ENCODE measurements around the gene DCTN1. TPM values are rescaled to one million over a fixed set of nuclear protein-coding genes. Genes with fewer than 3 reads are reported as not detected.

DCTN1 gene
- total RNA-seq (2014; rRNA removed; shearing (Covaris generic); ENCODE audit: low replicate concordance): 95.0 and 96.4 TPM in 2 replicates

DNA sequence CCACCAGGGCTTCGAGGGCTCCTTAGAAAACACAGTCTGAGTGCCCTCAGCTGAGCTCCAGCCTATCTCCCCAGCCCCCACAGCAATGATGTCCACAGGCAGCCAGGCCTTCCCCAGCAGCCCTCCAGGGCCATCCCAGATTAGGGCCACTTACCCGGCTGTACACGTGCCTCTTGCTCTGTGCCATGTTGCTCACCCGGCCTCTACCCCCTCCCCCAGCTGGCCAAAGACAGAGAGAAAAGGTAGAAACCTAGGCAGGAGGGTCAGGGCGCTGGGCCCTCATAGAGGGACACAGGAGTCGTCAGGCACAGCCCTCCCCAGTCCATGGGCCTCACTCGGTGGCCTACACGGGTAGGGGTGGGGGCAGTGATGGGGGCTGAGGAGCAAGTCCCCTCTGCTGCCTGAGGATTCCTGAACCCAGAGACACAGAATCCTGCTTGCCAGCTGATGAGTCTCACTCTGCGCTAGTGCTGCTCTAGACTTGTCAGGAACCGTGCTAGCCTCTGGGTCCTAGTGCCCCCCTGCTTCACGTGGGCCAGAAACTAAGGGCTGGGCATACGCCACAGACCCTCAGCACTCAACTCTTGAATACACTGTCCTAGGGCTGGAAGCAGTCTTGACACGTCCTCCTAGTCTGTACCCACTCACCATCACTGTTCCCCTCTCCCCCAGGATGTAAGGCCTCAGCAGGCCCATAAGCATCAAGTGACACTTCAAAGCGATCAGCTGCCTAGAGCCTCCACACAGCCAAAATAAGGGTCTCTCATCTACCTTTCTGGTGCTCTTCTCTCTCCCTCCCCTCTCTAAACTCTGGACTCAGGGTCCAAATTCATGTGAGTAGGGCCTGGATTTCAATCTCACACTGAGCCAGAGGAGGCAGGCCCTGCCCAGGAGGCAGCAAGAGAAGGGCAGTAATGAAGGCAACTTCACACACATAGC, at the start of gene DCTN1:
TSS of gene DCTN1 (minus strand) at position 461 of the 939 bp plus-strand sequence. CDS start at position 187, 274 bp downstream.
- Histone ChIP-seq H3K27me3 (ENCODE audit: low read length) (no peaks in the 10 kb centered on the region), H3K9me2 (replicated peaks; ENCODE audit: insufficient read depth, low read length) (no peaks in the 10 kb centered on the region), H3K9ac (ENCODE audit: low read length) (no peak within 1 kb of the TSS), H3K27ac (ENCODE audit: low read length) (no peak within 1 kb of the TSS), H4K20me1 (ENCODE audit: insufficient read depth, low read depth, low read length) (peaks cover 3% of the 10 kb centered on the region; the same call in 1 of the 2 replicates), H3K9me3 (ENCODE audit: low read length) (no peaks in the 10 kb centered on the region), H3K4me3 (ENCODE audit: low read length) (no peak within 1 kb of the TSS), H2AFZ (ENCODE audit: low read length) (no peak within 1 kb of the TSS), H3K4me2 (ENCODE audit: low read depth, low read length, poor library complexity, severe bottlenecking) (no peak within 1 kb of the TSS), H3K36me3 (ENCODE audit: insufficient read depth, low read length) (peaks cover 20% of the 10 kb centered on the region; the same call in 1 of the 2 replicates), H3K4me1 (ENCODE audit: low read length) (peaks cover 9% of the 10 kb centered on the region; the same call in 1 of the 2 replicates), H3K79me2 (ENCODE audit: low read length) (peaks cover 66% of the 10 kb centered on the region)
- DNase-seq: peak; percentile 55

DNA sequence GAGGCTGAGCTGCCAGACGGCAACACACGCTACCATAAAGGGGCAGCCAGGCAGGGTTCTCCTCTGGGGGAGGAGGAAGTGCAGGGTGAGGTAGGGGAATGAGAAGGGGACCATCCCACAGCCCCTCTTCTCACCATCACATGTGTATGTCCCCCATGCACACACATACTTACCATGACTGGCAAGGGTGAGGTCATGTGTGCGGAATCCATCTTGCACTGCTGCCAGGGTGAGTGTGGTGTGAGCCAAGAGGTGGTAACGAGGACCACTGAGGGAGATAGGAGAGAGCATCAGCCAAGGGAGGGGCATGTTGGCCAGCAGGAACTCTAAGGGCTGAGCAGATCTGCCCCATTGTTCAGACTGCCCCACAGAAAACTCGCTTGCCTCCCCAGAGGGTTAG, 48.6 kb upstream of the DCTN1 start:
- Histone ChIP-seq H3K9ac (ENCODE audit: low read length) (no peak overlapping the region), H3K27me3 (ENCODE audit: low read length) (no peaks in the 10 kb centered on the region), H3K9me2 (replicated peaks; ENCODE audit: insufficient read depth, low read length) (no peaks in the 10 kb centered on the region), H2AFZ (ENCODE audit: low read length) (no peak overlapping the region), H3K36me3 (ENCODE audit: insufficient read depth, low read length) (peaks cover 15% of the 10 kb centered on the region), H4K20me1 (ENCODE audit: insufficient read depth, low read depth, low read length) (no peaks in the 10 kb centered on the region), H3K4me3 (ENCODE audit: low read length) (no peak overlapping the region), H3K27ac (ENCODE audit: low read length) (no peak overlapping the region), H3K4me1 (ENCODE audit: low read length) (peaks cover 9% of the 10 kb centered on the region), H3K79me2 (ENCODE audit: low read length) (peaks cover under 1% of the 10 kb centered on the region; the same call in 1 of the 2 replicates), H3K4me2 (ENCODE audit: low read depth, low read length, poor library complexity, severe bottlenecking) (no peak overlapping the region), H3K9me3 (ENCODE audit: low read length) (no peaks in the 10 kb centered on the region)
- DNase-seq: no peak

DNA sequence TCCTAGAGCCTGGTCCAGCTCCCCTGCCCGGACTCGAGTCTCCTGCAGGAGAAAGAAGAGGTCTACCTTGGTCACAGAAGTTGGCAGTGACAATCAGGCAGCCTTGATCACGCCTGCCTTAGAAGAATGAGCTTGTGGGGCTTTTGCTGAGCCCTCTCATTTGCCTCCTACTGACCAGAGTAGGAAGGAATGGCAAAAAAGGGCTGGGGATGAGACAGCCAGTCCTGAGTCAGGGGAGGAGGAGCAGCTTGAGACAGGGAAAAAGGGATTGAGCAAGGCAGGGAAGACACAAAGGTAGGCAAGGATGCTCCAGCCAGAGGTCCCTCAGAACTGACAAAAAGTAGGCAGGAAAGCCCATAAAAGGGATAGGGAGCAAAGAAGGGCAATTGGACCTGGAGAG, 47.4 kb upstream of the DCTN1 start:
- Histone ChIP-seq H3K27me3 (ENCODE audit: low read length) (no peaks in the 10 kb centered on the region), H3K4me3 (ENCODE audit: low read length) (no peak overlapping the region), H3K9me3 (ENCODE audit: low read length) (no peaks in the 10 kb centered on the region), H3K9me2 (replicated peaks; ENCODE audit: insufficient read depth, low read length) (no peaks in the 10 kb centered on the region), H3K4me2 (ENCODE audit: low read depth, low read length, poor library complexity, severe bottlenecking) (no peak overlapping the region), H3K79me2 (ENCODE audit: low read length) (peaks cover 11% of the 10 kb centered on the region), H3K4me1 (ENCODE audit: low read length) (peaks cover 20% of the 10 kb centered on the region), H3K36me3 (ENCODE audit: insufficient read depth, low read length) (peaks cover 15% of the 10 kb centered on the region), H4K20me1 (ENCODE audit: insufficient read depth, low read depth, low read length) (no peaks in the 10 kb centered on the region), H3K9ac (ENCODE audit: low read length) (no peak overlapping the region), H2AFZ (ENCODE audit: low read length) (no peak overlapping the region), H3K27ac (ENCODE audit: low read length) (no peak overlapping the region)
- DNase-seq: no peak

DNA sequence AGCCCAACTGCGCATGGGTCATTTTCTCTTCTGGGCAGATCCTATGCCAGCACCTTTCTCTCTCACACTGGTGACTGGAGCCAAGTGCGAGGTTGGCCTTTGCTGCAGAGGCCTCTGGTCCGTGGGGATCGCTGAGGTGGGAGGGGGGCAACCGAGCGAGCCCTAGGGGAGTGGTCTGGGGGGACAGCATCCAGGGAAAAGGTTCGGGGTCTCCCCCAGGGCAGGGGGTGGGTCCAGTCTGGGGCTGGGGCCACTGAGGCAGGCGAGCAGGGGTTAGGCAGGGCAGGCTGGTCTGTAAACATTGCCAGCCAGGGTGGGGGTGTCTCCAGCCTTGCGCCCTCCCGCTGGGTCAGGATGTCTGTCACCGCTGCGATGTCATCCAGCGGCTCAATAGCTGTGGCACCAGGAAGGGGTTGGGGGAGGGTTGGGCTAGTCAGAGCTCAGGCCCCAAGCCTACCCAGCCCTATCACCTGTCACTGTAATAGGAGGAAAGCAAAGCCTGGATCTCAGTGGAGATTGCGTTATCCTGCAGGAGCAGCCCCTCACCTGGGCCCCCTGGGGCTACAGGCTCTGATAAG, 46.2 kb upstream of the DCTN1 start:
- Histone ChIP-seq H3K79me2 (ENCODE audit: low read length) (peaks cover 19% of the 10 kb centered on the region), H3K9me2 (replicated peaks; ENCODE audit: insufficient read depth, low read length) (no peaks in the 10 kb centered on the region), H3K9ac (ENCODE audit: low read length) (no peak overlapping the region)

DNA sequence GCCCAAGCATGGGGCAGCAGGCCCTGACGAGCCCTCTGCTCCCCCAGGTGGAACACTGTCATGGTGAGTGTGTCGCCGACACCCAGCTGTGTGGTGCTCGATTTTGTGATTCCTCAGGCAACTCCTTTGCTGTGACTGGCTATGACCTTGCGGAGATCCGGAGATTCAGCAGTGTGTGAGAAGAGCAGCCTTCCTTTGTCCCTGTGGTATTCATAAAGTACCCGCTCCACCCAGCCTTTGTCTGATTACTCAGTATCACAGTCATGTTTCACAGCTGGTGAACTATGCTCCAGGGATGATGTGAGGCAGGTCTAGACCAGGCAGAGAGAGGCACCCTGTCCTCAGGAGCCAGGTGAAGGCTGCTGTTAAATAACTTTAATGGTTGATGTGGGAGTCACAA, 45.4 kb upstream of the DCTN1 start:
- no peak for DNase-seq
- Histone ChIP-seq H4K20me1 (ENCODE audit: insufficient read depth, low read depth, low read length) (no peaks in the 10 kb centered on the region), H3K4me3 (ENCODE audit: low read length) (no peak overlapping the region), H3K4me2 (ENCODE audit: low read depth, low read length, poor library complexity, severe bottlenecking) (no peak overlapping the region), H3K9me2 (replicated peaks; ENCODE audit: insufficient read depth, low read length) (no peaks in the 10 kb centered on the region), H3K4me1 (ENCODE audit: low read length) (peaks cover 33% of the 10 kb centered on the region), H3K27ac (ENCODE audit: low read length) (no peak overlapping the region), H2AFZ (ENCODE audit: low read length) (no peak overlapping the region), H3K36me3 (ENCODE audit: insufficient read depth, low read length) (peaks cover 15% of the 10 kb centered on the region), H3K9ac (ENCODE audit: low read length) (no peak overlapping the region), H3K27me3 (ENCODE audit: low read length) (no peaks in the 10 kb centered on the region), H3K9me3 (ENCODE audit: low read length) (no peaks in the 10 kb centered on the region), H3K79me2 (ENCODE audit: low read length) (peaks cover 19% of the 10 kb centered on the region)

More for the DNA sequence above, 46.2 kb upstream of the DCTN1 start:
- Histone ChIP-seq H3K4me2 (ENCODE audit: low read depth, low read length, poor library complexity, severe bottlenecking) (no peak overlapping the region), H3K4me1 (ENCODE audit: low read length) (peaks cover 25% of the 10 kb centered on the region), H3K4me3 (ENCODE audit: low read length) (no peak overlapping the region), H3K9me3 (ENCODE audit: low read length) (no peaks in the 10 kb centered on the region), H3K27ac (ENCODE audit: low read length) (no peak overlapping the region), H4K20me1 (ENCODE audit: insufficient read depth, low read depth, low read length) (no peaks in the 10 kb centered on the region), H3K27me3 (ENCODE audit: low read length) (no peaks in the 10 kb centered on the region), H3K36me3 (ENCODE audit: insufficient read depth, low read length) (peaks cover 15% of the 10 kb centered on the region), H2AFZ (ENCODE audit: low read length) (no peak overlapping the region)
- DNase-seq: no peak

DNA sequence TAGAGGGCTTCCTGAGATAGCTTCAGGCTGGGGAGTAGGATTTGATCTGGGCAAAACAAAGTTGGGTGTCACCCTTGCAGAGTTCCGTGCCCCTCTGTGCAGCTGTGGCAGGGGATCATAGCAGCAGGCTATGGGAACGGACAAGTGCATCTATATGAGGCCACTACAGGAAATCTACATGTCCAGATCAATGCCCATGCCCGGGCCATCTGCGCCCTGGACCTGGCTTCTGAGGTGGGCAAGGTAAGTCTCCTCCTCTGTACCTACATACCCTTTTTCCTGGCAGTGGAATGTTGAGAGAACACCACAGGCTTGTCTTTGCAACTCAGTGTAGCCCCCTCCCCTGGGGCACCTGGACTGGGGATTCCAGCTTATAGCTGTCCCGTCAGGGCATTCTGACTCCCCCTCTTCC, 44.9 kb upstream of the DCTN1 start:
- DNase-seq: no peak
- H2AFZ ChIP-seq (ENCODE audit: low read length): no peak overlapping the region
- no peak overlapping the region for H3K4me2 ChIP-seq (ENCODE audit: low read depth, low read length, poor library complexity, severe bottlenecking)
- H4K20me1 ChIP-seq (ENCODE audit: insufficient read depth, low read depth, low read length): no peaks in the 10 kb centered on the region
- no peaks in the 10 kb centered on the region for H3K27me3 ChIP-seq (ENCODE audit: low read length)
- no peaks in the 10 kb centered on the region for H3K9me2 ChIP-seq (replicated peaks; ENCODE audit: insufficient read depth, low read length)
- H3K36me3 ChIP-seq (ENCODE audit: insufficient read depth, low read length): peaks cover 15% of the 10 kb centered on the region
- H3K4me1 ChIP-seq (ENCODE audit: low read length): peaks cover 38% of the 10 kb centered on the region
- peaks cover 19% of the 10 kb centered on the region for H3K79me2 ChIP-seq (ENCODE audit: low read length)
- H3K27ac ChIP-seq (ENCODE audit: low read length): no peak overlapping the region
- no peak overlapping the region for H3K9ac ChIP-seq (ENCODE audit: low read length)
- no peak overlapping the region for H3K4me3 ChIP-seq (ENCODE audit: low read length)
- H3K9me3 ChIP-seq (ENCODE audit: low read length): no peaks in the 10 kb centered on the region

DNA sequence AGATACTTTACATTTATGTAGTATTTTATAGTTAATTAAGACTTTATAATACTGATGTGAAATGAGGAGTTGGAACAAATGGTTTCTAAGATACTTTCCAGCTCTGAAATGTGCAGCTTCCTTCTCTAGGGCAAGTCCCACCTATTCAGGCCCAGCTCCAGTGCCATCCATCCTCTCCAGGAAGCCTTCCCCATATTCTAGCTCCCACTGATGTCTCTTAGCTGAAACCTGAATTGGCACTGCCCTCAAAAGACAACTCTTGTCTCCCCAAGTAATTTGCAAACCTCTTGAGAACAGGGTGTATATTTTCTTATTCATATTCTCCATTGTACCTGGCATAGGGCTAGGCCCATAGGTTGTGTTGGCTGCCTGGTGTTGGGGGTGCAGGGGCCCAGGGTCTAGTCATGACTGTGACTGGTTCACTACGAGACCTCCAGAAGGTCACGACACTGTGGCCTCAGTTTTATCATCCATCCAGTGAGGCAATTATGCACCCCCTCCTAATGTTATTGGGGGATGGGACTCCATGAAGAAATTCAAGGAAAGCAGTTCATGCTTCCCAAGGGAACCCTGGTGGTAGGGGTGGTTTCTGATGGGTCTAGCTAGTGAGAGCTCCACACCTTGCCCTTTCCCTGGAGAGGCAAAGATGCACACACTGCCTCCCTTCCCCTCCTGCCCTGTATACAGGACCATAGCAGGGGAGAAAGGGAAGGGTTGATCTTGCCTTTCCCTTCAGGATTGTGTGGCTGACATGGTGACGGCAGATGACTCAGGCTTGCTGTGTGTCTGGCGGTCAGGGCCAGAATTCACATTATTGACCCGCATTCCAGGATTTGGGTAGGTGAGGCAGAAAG, 44.3 kb upstream of the DCTN1 start:
- Histone ChIP-seq H2AFZ (ENCODE audit: low read length) (no peak overlapping the region), H3K9ac (ENCODE audit: low read length) (peak overlapping the region; percentile 86), H3K27ac (ENCODE audit: low read length) (peak overlapping the region; percentile 23; the same call in 1 of the 2 replicates), H3K4me3 (ENCODE audit: low read length) (no peak overlapping the region), H3K4me2 (ENCODE audit: low read depth, low read length, poor library complexity, severe bottlenecking) (peak overlapping the region; percentile 91), H3K4me1 (ENCODE audit: low read length) (peaks cover 44% of the 10 kb centered on the region), H3K79me2 (ENCODE audit: low read length) (peaks cover 19% of the 10 kb centered on the region), H3K27me3 (ENCODE audit: low read length) (no peaks in the 10 kb centered on the region), H4K20me1 (ENCODE audit: insufficient read depth, low read depth, low read length) (no peaks in the 10 kb centered on the region), H3K9me2 (replicated peaks; ENCODE audit: insufficient read depth, low read length) (no peaks in the 10 kb centered on the region), H3K9me3 (ENCODE audit: low read length) (no peaks in the 10 kb centered on the region), H3K36me3 (ENCODE audit: insufficient read depth, low read length) (peaks cover 15% of the 10 kb centered on the region)
- DNase-seq: no peak

Measured in Karpas-422 (cell line).